Pancreas (tissue), 10 donors: ENCODE data around the gene OR4E2. TPM values are rescaled to one million over a fixed set of nuclear protein-coding genes. Genes with fewer than 3 reads are reported as not detected.

Experiments used
- ATAC-seq, 4 donors: fragments of 200-7000 bp; cut with Tn5 transposase; one replicate each; pipeline versions ENCODE4 v1.8.0 to v1.9.1; 2020; ENCODE audit warnings: mild to moderate bottlenecking in 4 of 4, moderate library complexity in 4 of 4
- DNase-seq, 6 donors: peaks; one replicate each; pipeline ENCODE4 v3.0.0-alpha.2; 2020
- FAIRE-seq: peaks from 2 replicates; lab custom pipeline; 2012; peaks lifted over from hg19 to GRCh38; lab: Jason Lieb, UNC
- H3K27ac ChIP-seq, 4 donors: fragments of 200-600 bp; sonication (generic); 1 replicate in 3 of 4; 2 replicates in 1 of 4; pipeline versions ENCODE4 v1.5.0 to v1.8.0; 2020
- H3K27me3 ChIP-seq, 4 donors: fragments of 200-600 bp; one replicate each; pipeline ENCODE4 v1.8.0; 2021
- H3K36me3 ChIP-seq, 3 donors: fragments of 200-600 bp; sonication (generic) in 1 of 3; one replicate each; pipeline versions ENCODE4 v1.5.0 to v1.8.0; 2020 to 2021
- H3K4me1 ChIP-seq, 3 donors: fragments of 200-600 bp; one replicate each; pipeline ENCODE4 v1.8.0; 2021
- H3K4me3 ChIP-seq, 4 donors: fragments of 200-600 bp; sonication (generic) in 2 of 4; one replicate each; pipeline versions ENCODE4 v1.5.0 to v1.8.0; 2020 to 2021
- H3K9me3 ChIP-seq, 4 donors: fragments of 200-600 bp; one replicate each; pipeline ENCODE4 v1.8.0; 2021
- CTCF ChIP-seq, 4 donors: fragments of 200-600 bp; sonication (generic) in 3 of 4; IDR thresholded peaks; one replicate each; pipeline versions ENCODE4 v1.5.0 to v1.8.0; 2021; ENCODE audit warnings: antibody characterized with exemption in 4 of 4
- WGBS, 2 donors: extraction: QIAGEN DNeasy Blood & Tissue Kit; methylation state at CpG; one replicate each; pipeline ENCODE4 v1.1.7; 2013; 5-methylcytosine and 5-hydroxymethylcytosine counted together
- intact Hi-C, 3 donors: fragments of 100-400 bp; cut with DNase I; formaldehyde crosslinking; loops; one replicate each; pipeline versions ENCODE4 v1.11.1 to v1.14.2; 2022
- polyA plus RNA-seq, 2 donors: library from polyadenylated mRNA; stranded (reverse); fragments of 200-250 nt; gene quantifications; one replicate each; pipeline ENCODE4 v1.2.3, GENCODE V29; 2013
- total RNA-seq, 6 donors: library from RNA; stranded (reverse); fragmentation: NEBNext Ultra II Directional in 4 of 6; extraction: Animal tissue kit (Norgen Biotek cat#: 25700) in 4 of 6; gene quantifications; one replicate each; pipeline versions ENCODE4 v1.2.1 to v1.2.4, GENCODE V29; 2021 to 2023
- donor health status: healthy with polysubstance abuse.
- donor health status: DM: no; HTN: no; CAD: no; lungs with moderate emphysema.
- donor health status: DM: no; HTN: no; CAD: no.
- donor health status: control.
- donor health status: control.
- donor health status: Bipolar disorder and iron deficiency.
- donor health status: DM: yes; HTN: yes; CAD: no.
- donor health status: DM: no; HTN: no; CAD: no.
- donor health status: DM: no; HTN: no; CAD: no.
- donor health status: DM: yes; HTN: yes; CAD: no.

OR4E2 gene
- total and polyA plus RNA-seq, 8 donors, result not detected

- peaks cover 0 to 3% (median 0%) of the 10 kb centered on the region in 4 donors for H3K27me3 ChIP-seq
- no peak for ATAC-seq
- 57 to 63% methylated on average over 1 of the region's 1 CpG for WGBS, 2 donors
- no peak for FAIRE-seq
- no peaks in the 10 kb centered on the region for H3K36me3 ChIP-seq
- H3K4me3 ChIP-seq, result no peak overlapping the region
- DNase-seq, result no peak
- no peaks in the 10 kb centered on the region for H3K9me3 ChIP-seq
- no peaks in the 10 kb centered on the region for H3K4me1 ChIP-seq
- no peak for TF ChIP-seq CTCF (IDR thresholded peaks at IDR 0.05)
- no peak overlapping the region for H3K27ac ChIP-seq
- intact Hi-C loops, result no loop called here
Observed at GRCh38 chr14:21652209-21652808, 1.3 kb upstream of the OR4E2 start.

GRCh38 chr14:21654215-21654614 is 580 bp downstream of the OR4E2 start:
- DNase-seq (no peak), ATAC-seq (no peak), FAIRE-seq (no peak)
- WGBS, 2 donors, result 65 to 87% methylated on average over 5 of the region's 5 CpGs
- H3K4me1 ChIP-seq, result no peaks in the 10 kb centered on the region
- H3K27me3 ChIP-seq, result peaks cover 0 to 3% (median 0%) of the 10 kb centered on the region in 4 donors
- no peaks in the 10 kb centered on the region for H3K9me3 ChIP-seq
- no peaks in the 10 kb centered on the region for H3K36me3 ChIP-seq
- intact Hi-C loops, result no loop called here
- TF ChIP-seq CTCF (IDR thresholded peaks at IDR 0.05), result no peak
- no peak overlapping the region for H3K4me3 ChIP-seq
- no peak overlapping the region for H3K27ac ChIP-seq

- Histone ChIP-seq H3K27ac (no peak overlapping the region), H3K4me1 (no peaks in the 10 kb centered on the region), H3K27me3 (peaks cover 0 to 3% (median 0%) of the 10 kb centered on the region in 4 donors), H3K36me3 (no peaks in the 10 kb centered on the region), H3K9me3 (no peaks in the 10 kb centered on the region), H3K4me3 (no peak overlapping the region)
- no peak for DNase-seq
- no peak for TF ChIP-seq CTCF (IDR thresholded peaks at IDR 0.05)
- intact Hi-C loops, result no loop called here
- ATAC-seq, result no peak
- no peak for FAIRE-seq
- WGBS, 2 donors, result 46 to 85% methylated on average over 1 of the region's 1 CpG
Observed at GRCh38 chr14:21656980-21657379, 3.3 kb downstream of the OR4E2 start.

- ATAC-seq, result no peak
- no peaks in the 10 kb centered on the region for H3K36me3 ChIP-seq
- 28 to 41% methylated on average over 3 of the region's 3 CpGs for WGBS, 2 donors
- H3K27ac ChIP-seq, result no peak overlapping the region
- intact Hi-C loops, result no loop called here
- no peaks in the 10 kb centered on the region for H3K4me1 ChIP-seq
- no peak overlapping the region for H3K4me3 ChIP-seq
- H3K27me3 ChIP-seq, result no peaks in the 10 kb centered on the region
- no peak for TF ChIP-seq CTCF (IDR thresholded peaks at IDR 0.05)
- no peak for FAIRE-seq
- H3K9me3 ChIP-seq, result no peaks in the 10 kb centered on the region
- no peak for DNase-seq
Observed at GRCh38 chr14:21668377-21668776, 14.7 kb downstream of the OR4E2 start.

- Histone ChIP-seq H3K9me3 (no peaks in the 10 kb centered on the region), H3K4me3 (no peak overlapping the region), H3K4me1 (no peaks in the 10 kb centered on the region), H3K27ac (no peak overlapping the region), H3K36me3 (no peaks in the 10 kb centered on the region), H3K27me3 (no peaks in the 10 kb centered on the region)
- intact Hi-C loops, result no loop called here
- ATAC-seq (no peak), FAIRE-seq (no peak), DNase-seq (no peak)
- no peak for TF ChIP-seq CTCF (IDR thresholded peaks at IDR 0.05)
Observed at GRCh38 chr14:21669284-21669683, 15.6 kb downstream of the OR4E2 start.
